GM18907 (cell line): ENCODE measurements around the gene COPG1.
"Not testable (repeated sequence)": the region's sequence is repeated elsewhere in the genome, so short reads cannot be mapped to it uniquely, and the experiment has no call there.

Experiments used
- ATAC-seq: cut with Tn5 transposase; IDR thresholded peaks from one replicate; pipeline ENCODE4 v1.9.1; 2021; ENCODE audit warnings: mild to moderate bottlenecking, moderate library complexity; ENCODE audit not compliant: unreplicated experiment

The COPG1 gene

DNA sequence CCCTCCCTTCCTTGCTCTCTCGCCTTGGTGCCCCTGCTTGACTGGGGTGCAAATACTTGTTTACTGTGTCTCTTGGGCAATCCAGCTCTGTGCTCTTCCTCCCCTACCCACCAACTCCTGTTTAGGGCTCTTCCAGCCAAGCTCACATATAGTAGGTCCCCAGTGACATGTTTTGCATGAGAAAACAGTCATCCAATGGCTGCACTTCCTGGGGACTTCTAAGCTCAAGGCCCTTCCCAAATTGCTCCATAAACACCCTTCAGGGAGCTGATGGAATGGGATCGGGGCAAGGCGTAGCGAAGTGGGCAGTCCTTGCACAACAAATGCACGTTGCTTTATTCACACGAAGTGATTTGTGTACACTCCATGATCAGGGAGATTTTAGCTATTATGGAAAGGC, 9.4 kb upstream of the COPG1 start:
- ATAC-seq: no peak

DNA sequence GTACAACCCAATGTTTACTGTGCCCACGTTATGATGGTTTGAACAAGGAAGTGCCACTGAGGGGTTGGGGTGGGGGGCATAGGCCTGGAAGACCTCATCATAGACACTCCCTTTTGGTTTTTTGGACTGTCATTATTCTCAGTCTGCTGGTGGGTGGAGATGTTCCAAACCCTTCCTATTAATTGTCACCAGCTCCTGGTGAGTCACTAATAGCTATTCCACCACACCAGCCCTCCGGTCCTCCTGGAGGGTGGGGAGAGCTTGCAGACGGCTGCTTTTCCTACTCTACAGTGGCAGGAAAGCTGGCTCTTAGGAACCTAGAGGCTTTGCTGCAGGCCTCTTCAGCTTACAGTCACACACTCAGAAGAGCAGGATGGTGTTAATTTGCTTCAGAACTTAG, 9.0 kb upstream of the COPG1 start:
- no peak for ATAC-seq

DNA sequence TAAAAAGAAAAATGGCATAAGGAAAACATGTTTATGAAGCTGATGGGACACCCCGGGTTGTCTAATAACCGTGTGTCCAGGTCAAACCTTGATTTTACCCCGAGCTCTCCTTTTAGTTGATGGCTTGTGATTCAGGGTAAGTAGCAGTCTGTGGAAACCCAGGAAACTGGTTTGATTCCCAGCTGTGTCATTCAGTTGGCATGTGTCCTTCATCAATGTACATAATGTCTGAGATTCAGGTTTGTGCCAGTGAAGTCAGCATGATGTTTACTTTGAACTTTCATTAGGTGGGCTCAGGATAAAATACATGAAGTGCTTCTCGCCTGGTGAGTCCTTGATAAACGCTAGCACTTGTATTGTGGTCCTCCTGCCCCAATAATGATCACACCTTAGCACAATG, 4.3 kb upstream of the COPG1 start:
- no peak for ATAC-seq

DNA sequence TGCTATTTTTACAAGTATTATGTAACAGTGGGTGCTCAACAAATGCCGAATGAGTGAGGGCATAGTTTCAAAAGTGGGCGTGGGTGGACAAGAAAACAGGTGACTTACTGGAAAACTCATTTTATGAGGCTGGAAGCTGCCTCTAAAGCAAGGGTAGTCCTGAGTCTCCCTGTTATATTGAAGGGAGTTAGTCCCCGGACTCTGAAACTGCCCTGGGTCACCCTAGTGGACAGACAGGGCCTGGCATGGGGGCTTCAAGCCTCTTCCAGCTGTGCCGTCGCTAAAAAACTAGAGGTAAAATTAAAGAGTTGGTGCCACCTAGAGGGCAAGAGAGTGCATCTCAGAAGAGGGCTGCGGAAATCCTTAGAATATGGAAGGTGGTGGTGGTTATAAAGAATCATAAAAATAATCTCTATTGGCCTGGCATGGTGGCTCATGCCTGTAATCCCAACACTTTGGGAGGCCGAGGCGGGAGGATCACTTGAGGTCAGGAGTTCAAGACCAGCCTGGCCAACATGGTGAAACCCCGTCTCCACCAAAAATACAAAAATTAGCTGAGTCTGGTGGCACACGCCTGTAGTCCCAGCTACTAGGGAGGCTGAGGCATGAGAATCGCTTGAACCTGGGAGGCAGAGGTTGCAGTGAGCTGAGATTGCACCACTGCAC, 3.6 kb upstream of the COPG1 start:
- ATAC-seq: peak; percentile 59

DNA sequence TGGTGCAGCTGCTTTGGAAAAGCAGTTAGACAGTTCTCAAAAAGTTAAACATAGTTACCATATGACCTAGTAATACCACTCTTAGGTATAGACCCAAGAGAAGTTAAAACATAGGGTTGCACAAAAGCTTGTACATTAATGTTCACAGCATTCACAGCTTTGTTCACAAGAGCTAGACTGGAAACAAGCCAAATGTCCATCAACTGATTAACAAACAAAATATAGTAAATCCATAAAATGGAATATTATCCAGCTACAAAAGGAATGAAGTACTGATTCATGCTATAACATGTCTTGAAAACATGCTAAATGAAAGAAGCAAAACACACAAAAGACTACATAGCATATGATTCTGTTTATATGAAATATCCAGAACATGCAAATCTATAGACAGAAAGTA, 2.8 kb upstream of the COPG1 start:
- ATAC-seq: no peak

DNA sequence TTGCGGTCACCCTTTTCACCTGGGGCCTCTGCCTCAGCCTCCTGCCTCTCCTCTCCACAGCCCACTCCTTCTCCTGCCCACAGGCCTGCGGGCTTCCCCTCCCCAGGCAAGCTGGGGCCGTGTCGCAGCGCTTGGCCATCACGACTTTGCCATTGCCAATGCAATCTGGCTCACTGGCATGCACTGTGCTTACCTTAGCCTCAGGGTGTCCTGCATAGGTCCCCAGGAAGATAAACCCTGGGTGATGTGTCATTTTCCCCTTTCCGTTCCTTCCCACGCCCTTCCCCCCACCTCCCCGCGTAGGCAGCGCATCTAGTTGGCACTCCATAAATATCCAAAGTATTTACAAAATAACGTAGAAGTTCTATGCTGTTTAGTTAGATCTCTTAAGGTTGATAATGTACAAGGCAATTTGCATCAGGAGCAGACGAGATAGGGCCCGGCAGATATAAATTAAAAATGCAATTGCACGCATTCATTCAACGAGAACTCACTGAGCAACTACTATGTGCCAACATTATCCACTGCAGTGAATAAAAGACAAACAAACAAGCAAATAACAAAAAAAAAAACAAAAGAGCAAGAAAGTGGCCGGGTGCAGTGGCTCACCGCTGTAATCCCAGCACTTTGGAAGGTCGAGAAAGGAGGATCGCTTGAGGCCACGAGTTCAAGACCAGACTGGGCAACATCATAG, 973 bp upstream of the COPG1 start:
- no peak for ATAC-seq

DNA sequence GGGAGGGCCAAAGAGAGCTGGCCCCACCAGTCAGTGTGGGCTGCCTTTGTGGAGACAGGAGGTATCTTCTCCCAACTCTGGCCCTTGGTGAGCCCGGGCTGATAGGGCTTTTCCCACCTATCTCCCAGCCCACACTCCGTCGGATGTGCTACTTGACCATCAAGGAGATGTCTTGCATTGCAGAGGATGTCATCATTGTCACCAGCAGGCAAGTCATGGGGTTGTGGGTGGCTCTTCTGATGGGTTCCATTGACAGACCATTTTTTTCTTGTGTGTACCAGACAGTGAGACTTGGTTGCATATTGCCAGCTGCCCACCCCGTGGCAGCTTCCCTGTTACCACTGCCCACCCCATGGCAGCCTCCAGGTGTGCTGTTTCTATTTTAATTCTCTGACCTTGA, 3.3 kb downstream of the COPG1 start:
- ATAC-seq: no peak

DNA sequence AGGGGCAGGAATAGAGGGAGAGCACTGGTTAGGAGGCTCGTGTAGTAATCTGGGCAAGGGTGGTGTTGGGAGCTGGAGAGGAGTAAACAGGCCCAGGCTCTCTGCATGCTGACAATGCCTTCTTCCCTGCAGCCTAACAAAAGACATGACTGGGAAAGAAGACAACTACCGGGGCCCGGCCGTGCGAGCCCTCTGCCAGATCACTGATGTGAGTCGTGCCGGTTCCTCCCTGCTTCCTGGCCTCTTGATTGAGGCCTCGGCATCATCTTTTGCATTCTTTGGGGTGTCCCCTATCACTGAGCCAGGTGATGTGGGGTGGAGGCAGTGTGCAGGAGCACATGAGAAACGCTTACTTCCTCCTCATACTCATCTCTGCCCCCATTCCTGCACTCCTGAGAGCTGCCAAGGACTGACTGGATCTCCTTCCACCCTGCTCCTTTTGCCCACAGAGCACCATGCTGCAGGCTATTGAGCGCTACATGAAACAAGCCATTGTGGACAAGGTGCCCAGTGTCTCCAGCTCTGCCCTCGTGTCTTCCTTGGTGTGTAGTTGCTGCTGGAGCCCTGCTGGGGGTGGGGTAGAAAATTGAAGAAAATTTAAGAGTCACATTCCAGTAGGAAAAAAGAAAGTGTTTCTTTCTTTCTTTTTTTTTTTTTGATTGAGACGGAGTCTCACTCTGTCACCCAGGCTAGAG, 5.3 kb downstream of the COPG1 start:
- no peak for ATAC-seq

DNA sequence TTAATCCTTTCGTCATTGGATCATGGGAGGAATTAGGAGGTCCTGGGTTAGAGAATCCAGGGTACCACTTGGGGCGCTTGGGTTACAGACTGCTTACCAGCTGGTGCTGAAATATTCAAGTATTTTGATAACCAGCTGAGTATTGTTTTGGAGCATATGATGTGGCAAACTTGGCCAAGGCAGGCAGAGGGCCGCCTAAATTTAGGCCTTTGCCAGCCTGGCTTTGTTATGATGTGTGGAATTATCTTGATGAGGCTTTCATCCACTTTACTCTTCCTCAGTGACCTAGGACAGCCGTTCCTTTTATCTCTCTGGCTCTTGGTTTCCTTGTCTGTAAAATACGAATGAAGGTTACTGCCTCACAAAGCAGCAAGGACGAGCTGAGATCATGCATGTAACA, 6.9 kb downstream of the COPG1 start:
- ATAC-seq: no peak

DNA sequence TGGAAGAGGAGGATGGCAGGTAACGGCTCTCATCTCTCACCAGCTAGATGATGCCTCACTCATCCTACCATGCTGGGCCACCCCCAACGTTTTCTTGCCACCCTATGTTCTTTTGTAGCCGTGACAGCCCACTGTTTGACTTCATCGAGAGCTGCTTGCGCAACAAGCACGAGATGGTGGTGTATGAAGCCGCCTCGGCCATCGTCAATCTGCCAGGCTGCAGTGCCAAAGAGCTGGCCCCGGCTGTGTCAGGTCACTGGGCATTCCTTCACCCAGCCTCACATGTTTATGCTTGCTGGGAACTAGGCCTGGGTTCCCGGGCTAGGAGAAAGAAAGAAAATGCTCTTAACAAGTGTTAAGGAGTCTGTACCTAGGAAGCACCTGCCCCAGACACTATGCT, 8.2 kb downstream of the COPG1 start:
- ATAC-seq: no peak

DNA sequence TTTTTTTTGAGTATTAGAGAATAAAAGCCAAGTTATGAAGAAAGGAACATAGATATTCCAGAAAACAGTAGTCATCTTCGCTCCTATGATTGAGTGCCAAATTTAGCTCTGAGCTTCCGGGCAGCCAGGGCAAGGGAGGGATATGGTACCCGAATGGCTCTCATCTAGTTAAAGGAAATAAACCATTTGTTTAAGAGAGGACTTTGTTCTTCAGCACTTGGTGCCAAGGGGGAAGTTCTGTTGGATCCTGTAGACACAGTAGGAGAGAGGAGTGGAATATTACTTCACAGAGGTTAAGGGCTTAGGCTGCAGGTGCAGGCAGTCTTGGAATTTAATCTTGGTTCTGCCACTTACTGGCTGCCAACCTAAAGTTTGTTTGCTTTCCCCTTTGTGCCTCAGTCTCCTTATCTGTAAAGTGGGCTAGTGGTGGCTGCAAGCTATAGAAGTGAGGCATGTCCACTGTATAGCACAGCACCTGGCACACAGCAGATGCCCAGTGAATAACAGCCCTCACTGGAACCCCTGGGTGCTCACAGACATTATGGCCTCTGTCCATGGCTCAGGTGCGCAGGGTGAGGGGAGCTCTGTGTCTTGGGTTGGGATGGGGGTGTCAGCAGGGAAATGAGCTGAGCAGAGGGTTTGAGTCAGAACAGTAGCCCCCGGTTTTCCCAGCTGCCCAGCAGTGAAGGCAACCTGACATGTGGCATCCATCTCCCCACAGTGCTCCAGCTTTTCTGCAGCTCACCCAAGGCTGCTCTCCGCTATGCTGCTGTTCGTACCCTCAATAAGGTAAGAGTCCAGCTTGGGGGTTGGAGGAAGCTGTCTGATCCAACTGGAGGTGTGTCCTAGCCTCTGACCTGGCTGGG, 10.4 kb downstream of the COPG1 start:
- no peak for ATAC-seq

DNA sequence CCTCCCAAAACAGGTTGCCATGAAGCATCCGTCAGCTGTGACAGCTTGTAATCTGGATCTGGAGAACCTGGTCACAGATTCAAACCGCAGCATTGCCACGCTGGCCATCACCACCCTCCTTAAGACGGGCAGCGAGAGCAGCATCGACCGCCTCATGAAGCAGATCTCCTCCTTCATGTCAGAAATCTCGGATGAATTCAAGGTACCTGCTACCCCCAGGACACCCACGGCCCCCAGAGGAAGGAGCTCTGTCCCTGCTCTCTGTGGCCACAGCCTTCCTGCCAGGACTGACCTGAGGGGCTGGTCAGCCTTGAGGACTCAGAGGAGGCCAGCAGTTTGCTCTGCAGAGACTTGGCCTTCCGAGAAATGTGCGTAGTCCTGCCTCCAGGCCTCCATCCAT, 11.2 kb downstream of the COPG1 start:
- ATAC-seq: no peak

DNA sequence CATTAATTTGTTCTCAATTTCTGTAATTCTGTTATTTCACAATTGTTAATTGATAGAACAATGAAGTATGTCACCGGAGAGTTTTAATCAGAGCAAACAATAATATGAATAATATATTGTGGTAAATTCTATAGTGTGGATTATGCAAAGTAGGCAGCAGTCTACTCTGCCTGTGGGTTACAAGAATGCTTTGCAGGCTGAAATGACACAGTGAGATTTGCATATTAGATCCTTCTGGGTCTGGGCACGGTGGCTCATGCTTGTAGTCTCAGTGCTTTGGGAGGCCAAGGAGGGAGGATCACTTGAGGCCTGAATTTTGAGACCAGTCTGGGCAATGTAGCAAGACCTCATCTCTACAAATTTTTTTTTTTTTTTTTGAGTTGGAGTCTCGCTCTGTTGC, 12.5 kb downstream of the COPG1 start:
- ATAC-seq: no peak

DNA sequence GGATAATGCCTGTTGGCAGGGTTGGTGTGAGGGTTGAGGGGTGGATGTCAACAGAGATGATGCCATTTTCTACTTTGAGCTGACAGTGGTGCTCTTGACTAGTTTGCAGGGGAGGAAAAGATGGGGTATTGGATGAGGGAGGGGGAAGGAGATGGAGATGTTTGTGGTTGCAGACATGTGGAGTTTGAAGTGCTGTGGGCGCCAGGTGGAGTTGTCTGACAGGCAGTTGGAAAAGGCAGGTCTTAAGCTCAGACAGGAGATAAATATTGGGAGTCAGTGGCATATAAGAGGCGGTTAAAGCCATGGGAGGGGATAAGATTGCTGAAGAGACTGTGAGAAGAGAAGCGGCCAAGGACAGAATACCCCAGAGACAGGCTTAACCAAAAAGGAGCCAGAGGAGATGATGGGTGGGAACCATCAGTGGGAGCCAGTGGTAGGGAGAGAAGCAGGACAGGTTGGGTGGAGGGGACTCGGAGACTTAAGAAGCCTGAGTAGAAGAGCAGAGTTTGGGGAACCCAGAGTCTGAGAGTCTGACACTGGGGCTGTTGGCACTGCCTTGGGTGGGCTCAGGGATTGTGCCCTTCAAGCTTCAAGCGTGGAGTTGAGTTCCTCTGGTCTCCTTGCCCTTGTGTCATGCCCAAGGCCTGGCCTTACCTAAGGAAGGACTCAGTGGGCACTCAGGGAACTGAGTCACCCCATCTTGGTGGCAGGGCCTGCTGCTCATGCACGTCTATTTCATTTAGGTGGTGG, 13.9 kb downstream of the COPG1 start:
- no peak for ATAC-seq

DNA sequence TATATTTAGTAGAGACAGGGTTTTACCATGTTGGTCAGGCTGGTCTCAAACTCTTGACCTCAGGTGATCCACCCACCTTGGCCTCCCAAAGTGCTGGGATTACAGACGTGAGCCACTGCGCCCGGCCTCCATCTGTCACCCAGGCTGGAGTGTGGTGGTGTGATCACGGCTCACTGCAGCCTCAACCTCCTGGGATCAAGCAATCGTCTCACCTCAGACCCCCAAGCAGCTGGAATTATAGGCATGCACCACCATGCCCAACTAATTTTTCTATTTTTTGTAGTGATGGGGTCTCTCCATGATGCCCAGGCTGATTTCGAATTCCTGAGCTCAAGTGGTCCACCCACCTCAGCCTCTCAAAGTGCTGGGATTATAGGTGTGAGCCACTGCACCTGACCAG, 15.6 kb downstream of the COPG1 start:
- not testable (repeated sequence) for ATAC-seq

DNA sequence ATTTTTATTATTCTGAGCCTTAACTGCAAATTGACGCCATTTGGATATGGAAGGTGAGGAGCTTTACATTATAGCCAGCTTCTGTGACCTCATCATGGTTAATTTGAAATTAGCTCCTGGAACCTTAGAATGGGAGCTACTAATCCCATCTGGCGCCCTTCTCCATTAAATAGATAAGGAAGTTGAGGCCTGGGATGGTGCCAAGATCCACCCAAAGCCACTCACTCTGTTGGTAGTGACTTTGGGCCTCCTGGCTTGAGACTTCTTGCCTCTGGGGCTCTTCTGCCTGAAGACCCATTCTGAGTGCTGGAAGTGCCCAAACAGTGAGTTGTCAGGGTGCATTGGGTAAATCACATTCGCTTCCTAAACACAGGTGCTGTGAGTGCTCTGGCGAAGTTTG, 17.2 kb downstream of the COPG1 start:
- ATAC-seq: no peak

DNA sequence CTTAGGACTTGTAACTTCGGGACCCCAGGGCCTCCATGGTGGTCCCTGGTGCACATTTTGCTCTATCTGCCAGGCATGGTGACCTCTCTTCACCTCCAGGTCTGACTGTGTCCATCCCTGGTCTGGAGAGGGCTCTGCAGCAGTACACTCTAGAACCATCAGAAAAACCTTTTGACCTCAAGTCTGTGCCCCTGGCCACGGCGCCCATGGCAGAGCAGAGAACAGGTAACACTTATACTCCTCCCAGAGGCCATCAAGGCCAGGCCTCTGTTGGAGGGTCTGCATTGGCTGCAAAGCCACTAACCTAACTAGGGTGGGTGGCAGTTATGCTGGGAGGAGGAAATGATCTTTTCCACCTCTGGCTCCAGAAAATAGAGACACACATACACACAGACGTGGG, 19.0 kb downstream of the COPG1 start:
- no peak for ATAC-seq

DNA sequence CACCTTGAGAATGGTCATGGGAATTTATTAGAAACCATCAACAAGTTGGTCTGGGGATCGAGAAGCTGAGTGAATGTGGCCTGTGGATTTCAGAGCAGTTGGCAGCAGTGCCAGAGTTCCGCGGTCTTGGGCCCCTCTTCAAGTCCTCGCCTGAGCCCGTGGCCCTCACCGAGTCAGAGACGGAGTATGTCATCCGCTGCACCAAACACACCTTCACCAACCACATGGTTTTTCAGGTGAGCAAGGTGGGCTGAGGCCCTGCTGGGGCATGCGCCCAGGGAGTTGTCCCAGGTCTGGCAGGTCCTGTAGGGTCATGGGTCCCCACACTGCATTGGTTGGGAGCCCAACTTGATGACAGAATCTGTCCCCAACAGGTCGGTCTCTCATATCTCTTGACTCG, 22.3 kb downstream of the COPG1 start:
- ATAC-seq: no peak

DNA sequence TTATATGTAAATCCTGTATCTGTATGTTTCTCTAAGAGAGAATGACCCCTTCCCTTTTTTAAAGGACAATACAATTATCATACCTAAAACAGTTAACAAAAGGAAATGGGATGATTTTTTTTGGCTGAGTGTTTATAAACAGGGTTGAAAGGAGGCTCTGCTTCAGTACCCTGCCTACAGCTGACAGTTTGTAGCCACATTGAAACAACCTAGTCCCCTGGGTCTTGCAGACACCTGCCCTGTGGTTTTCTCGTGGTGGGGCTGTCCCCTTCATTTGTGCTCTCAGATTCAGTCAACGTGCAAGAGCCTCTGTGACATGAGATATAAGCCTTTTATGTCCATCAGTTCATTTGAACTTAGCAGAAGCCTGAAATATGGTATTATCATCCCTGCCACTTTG, 27.0 kb downstream of the COPG1 start:
- peak; percentile 82 for ATAC-seq

DNA sequence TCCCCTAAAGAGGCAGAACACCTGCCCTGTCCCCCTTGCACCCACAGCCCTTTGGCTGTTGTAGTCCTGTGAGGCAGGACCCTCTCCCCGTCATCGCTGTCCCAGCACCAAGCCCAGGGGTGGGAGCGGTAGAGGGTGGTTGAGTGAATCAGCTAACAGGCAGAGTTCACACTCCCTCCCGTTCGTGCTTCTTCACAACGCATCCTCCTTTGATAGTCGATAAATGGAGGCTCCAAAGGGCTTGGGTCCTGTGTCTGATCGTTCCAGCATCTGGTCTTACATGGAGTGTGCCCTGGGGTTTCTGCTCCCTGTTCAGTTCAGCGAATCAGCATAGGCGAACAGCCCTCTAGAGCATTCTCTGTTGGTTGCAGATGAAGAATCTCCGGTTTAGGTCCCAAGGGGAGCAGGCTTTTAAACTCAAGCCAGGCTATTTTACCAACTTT, 28.4 kb downstream of the COPG1 start:
- ATAC-seq: no peak
